ENCODE measurements around the gene HSCB.
A peak's percentile ranks its signal among the peaks of the same experiment; 100 is the strongest.
"Not testable (repeated sequence)": the region's sequence is repeated elsewhere in the genome, so short reads cannot be mapped to it uniquely, and the experiment has no call there.

Gene HSCB

GRCh38 chr22:28741200-28741784 is 547 bp upstream of the HSCB start:
- DNase-seq (ENCODE audit: low read depth in 2 of 2), result no peak

- no peak for DNase-seq (ENCODE audit: low read depth in 2 of 2)
Observed at GRCh38 chr22:28742562-28742962, 723 bp downstream of the HSCB start.

GRCh38 chr22:28743852-28744251 is 2.0 kb downstream of the HSCB start:
- no peak for DNase-seq (ENCODE audit: low read depth in 2 of 2)

- DNase-seq (ENCODE audit: low read depth in 2 of 2), result no peak
Observed at GRCh38 chr22:28750471-28750881, 8.6 kb downstream of the HSCB start.

- DNase-seq (ENCODE audit: low read depth in 2 of 2), result not testable (repeated sequence)
Observed at GRCh38 chr22:28754512-28754911, 12.7 kb downstream of the HSCB start.

- DNase-seq (ENCODE audit: low read depth in 2 of 2), result no peak
Observed at GRCh38 chr22:28759861-28760560, 18.2 kb downstream of the HSCB start.

- DNase-seq (ENCODE audit: low read depth in 2 of 2), result no peak
Observed at GRCh38 chr22:28761449-28761755, 19.6 kb downstream of the HSCB start.

GRCh38 chr22:28762000-28762399 is 20.2 kb downstream of the HSCB start:
- DNase-seq (ENCODE audit: low read depth in 2 of 2), result not testable (repeated sequence)

GRCh38 chr22:28766628-28767027 is 24.8 kb downstream of the HSCB start:
- DNase-seq (ENCODE audit: low read depth in 2 of 2), result no peak

- DNase-seq (ENCODE audit: low read depth in 2 of 2), result no peak
Observed at GRCh38 chr22:28768701-28769393, 27.0 kb downstream of the HSCB start.

GRCh38 chr22:28769394-28770085 is 27.7 kb downstream of the HSCB start:
- DNase-seq (ENCODE audit: low read depth in 2 of 2), result no peak

GRCh38 chr22:28771195-28771791 is 29.5 kb downstream of the HSCB start:
- DNase-seq (ENCODE audit: low read depth in 2 of 2), result no peak

- peak; percentile 85 to 87 for DNase-seq (ENCODE audit: low read depth in 2 of 2)
Observed at GRCh38 chr22:28772633-28773460, 31.0 kb downstream of the HSCB start, which contains the start of gene CCDC117. Gene CCDC117 (plus strand): TSS chr22:28772695. CDS start chr22:28772850, 155 bp downstream.

GRCh38 chr22:28773461-28773867 is 31.6 kb downstream of the HSCB start:
- no peak for DNase-seq (ENCODE audit: low read depth in 2 of 2)

GRCh38 chr22:28774378-28774777 is 32.5 kb downstream of the HSCB start:
- no peak for DNase-seq (ENCODE audit: low read depth in 2 of 2)

- no peak for DNase-seq (ENCODE audit: low read depth in 2 of 2)
Observed at GRCh38 chr22:28779833-28780232, 38.0 kb downstream of the HSCB start.

- no peak for DNase-seq (ENCODE audit: low read depth in 2 of 2)
Observed at GRCh38 chr22:28780296-28780695, 38.5 kb downstream of the HSCB start.

- DNase-seq (ENCODE audit: low read depth in 2 of 2), result no peak
Observed at GRCh38 chr22:28783786-28784671, 42.2 kb downstream of the HSCB start.

GRCh38 chr22:28788601-28789000 is 46.8 kb downstream of the HSCB start:
- no peak for DNase-seq (ENCODE audit: low read depth in 2 of 2)

- DNase-seq (ENCODE audit: low read depth in 2 of 2), result no peak
Observed at GRCh38 chr22:28791124-28791523, 49.3 kb downstream of the HSCB start.
